ENCODE data around the gene STK38. TPM values are rescaled to one million over a fixed set of nuclear protein-coding genes. Genes with fewer than 3 reads are reported as not detected.

Gene STK38
- total and polyA plus RNA-seq, 2 of the 13 experiments (the other 11 are each of a cell fraction or from before 2014, with no cell fraction given) = 10.3 to 20.7 TPM

DNA sequence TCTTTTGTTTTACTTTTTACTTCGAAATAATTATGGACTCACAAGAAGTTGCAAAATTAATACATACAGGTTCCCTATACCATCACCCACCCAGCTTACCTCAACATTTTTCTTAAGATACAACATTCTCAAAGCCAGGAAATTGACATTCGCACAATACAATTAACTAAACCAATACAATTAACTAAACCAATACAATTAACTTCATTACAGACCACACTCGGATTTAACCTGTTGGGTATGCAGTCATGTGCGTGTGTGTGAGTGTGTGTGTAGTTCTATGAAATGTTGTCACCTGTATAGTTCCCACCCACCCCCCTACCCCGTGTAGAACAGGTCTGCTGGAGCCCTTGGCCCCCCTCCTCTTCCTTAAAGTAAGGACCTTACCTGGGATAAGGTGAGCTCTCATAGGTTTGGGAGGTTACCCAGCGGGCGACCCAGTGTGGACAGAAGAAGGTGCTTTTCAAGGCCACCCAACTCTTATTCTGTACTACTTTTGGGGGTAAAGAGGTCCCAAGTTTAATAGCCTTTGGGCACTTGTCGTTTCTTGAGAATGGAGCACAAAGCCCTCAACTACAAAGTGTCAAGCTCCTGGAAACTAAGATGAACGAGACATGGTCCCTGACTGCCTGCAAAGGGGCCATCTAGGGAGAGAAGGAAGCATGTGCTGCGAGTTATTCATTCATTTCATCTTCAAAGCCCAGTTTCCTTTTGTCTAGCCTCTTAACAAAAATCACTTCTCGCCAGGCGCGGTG, 544 bp upstream of the STK38 start (continued):
- TF ChIP-seq, protein P1, sequence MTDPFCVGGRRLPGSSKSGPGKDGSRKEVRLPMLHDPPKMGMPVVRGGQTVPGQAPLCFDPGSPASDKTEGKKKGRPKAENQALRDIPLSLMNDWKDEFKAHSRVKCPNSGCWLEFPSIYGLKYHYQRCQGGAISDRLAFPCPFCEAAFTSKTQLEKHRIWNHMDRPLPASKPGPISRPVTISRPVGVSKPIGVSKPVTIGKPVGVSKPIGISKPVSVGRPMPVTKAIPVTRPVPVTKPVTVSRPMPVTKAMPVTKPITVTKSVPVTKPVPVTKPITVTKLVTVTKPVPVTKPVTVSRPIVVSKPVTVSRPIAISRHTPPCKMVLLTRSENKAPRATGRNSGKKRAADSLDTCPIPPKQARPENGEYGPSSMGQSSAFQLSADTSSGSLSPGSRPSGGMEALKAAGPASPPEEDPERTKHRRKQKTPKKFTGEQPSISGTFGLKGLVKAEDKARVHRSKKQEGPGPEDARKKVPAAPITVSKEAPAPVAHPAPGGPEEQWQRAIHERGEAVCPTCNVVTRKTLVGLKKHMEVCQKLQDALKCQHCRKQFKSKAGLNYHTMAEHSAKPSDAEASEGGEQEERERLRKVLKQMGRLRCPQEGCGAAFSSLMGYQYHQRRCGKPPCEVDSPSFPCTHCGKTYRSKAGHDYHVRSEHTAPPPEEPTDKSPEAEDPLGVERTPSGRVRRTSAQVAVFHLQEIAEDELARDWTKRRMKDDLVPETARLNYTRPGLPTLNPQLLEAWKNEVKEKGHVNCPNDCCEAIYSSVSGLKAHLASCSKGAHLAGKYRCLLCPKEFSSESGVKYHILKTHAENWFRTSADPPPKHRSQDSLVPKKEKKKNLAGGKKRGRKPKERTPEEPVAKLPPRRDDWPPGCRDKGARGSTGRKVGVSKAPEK (CRISPR knock-in tag; IDR thresholded peaks at IDR 0.05; ENCODE audit: borderline replicate concordance) = no peak
- TF ChIP-seq ZNF879 (CRISPR knock-in tag; IDR thresholded peaks at IDR 0.05) = 0 out of 2 replicates have a peak, but pooled peaks have one; percentile 6
- TF ChIP-seq ZNF720 (CRISPR knock-in tag; IDR thresholded peaks at IDR 0.05) = no peak
- TF ChIP-seq ZNF569 (CRISPR knock-in tag; IDR thresholded peaks at IDR 0.05; ENCODE audit: borderline replicate concordance) = 0 out of 2 replicates have a peak, but pooled peaks have one; percentile 7
- TF ChIP-seq, protein P2, sequence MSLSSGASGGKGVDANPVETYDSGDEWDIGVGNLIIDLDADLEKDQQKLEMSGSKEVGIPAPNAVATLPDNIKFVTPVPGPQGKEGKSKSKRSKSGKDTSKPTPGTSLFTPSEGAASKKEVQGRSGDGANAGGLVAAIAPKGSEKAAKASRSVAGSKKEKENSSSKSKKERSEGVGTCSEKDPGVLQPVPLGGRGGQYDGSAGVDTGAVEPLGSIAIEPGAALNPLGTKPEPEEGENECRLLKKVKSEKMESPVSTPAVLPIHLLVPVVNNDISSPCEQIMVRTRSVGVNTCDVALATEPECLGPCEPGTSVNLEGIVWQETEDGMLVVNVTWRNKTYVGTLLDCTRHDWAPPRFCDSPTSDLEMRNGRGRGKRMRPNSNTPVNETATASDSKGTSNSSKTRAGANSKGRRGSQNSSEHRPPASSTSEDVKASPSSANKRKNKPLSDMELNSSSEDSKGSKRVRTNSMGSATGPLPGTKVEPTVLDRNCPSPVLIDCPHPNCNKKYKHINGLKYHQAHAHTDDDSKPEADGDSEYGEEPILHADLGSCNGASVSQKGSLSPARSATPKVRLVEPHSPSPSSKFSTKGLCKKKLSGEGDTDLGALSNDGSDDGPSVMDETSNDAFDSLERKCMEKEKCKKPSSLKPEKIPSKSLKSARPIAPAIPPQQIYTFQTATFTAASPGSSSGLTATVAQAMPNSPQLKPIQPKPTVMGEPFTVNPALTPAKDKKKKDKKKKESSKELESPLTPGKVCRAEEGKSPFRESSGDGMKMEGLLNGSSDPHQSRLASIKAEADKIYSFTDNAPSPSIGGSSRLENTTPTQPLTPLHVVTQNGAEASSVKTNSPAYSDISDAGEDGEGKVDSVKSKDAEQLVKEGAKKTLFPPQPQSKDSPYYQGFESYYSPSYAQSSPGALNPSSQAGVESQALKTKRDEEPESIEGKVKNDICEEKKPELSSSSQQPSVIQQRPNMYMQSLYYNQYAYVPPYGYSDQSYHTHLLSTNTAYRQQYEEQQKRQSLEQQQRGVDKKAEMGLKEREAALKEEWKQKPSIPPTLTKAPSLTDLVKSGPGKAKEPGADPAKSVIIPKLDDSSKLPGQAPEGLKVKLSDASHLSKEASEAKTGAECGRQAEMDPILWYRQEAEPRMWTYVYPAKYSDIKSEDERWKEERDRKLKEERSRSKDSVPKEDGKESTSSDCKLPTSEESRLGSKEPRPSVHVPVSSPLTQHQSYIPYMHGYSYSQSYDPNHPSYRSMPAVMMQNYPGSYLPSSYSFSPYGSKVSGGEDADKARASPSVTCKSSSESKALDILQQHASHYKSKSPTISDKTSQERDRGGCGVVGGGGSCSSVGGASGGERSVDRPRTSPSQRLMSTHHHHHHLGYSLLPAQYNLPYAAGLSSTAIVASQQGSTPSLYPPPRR (CRISPR knock-in tag; IDR thresholded peaks at IDR 0.05; ENCODE audit: borderline replicate concordance) = no peak
- peak; percentile 62; the same call in 1 of the 2 replicates for TF ChIP-seq SMAD9 (CRISPR knock-in tag; IDR thresholded peaks at IDR 0.05)
- TF ChIP-seq ZNF790 (CRISPR knock-in tag; IDR thresholded peaks at IDR 0.05; ENCODE audit: borderline replicate concordance) = no peak
- no peak for TF ChIP-seq ONECUT2 (CRISPR knock-in tag; IDR thresholded peaks at IDR 0.05)
- 0 out of 2 replicates have a peak, but pooled peaks have one; percentile 20 for TF ChIP-seq SAP130 (CRISPR knock-in tag; IDR thresholded peaks at IDR 0.05; ENCODE audit: low read depth)
- TF ChIP-seq, protein P3, sequence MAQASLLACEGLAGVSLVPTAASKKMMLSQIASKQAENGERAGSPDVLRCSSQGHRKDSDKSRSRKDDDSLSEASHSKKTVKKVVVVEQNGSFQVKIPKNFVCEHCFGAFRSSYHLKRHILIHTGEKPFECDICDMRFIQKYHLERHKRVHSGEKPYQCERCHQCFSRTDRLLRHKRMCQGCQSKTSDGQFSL (CRISPR knock-in tag; IDR thresholded peaks at IDR 0.05) = no peak
- no peak for TF ChIP-seq SOX6 (IDR thresholded peaks at IDR 0.05)
- TF ChIP-seq SOX6 (CRISPR knock-in tag; IDR thresholded peaks at IDR 0.05) = 0 out of 2 replicates have a peak, but pooled peaks have one; percentile 8
- TF ChIP-seq DMAP1 (CRISPR knock-in tag; IDR thresholded peaks at IDR 0.05) = peak; percentile 31; the same call in 1 of the 2 replicates
- 0 out of 2 replicates have a peak, but pooled peaks have one; percentile 0 for TF ChIP-seq ZNF749 (CRISPR knock-in tag; IDR thresholded peaks at IDR 0.05; ENCODE audit: borderline replicate concordance)
- no peak for TF ChIP-seq CBX2 (IDR thresholded peaks at IDR 0.05; ENCODE audit: low read depth, low read length)
- 0 out of 2 replicates have a peak, but pooled peaks have one; percentile 22 for TF ChIP-seq CBX2 (CRISPR knock-in tag; IDR thresholded peaks at IDR 0.05; ENCODE audit: low read depth)
- TF ChIP-seq ZNF737 (CRISPR knock-in tag; IDR thresholded peaks at IDR 0.05; ENCODE audit: borderline replicate concordance) = no peak
- no peak for TF ChIP-seq ZNF616 (CRISPR knock-in tag; IDR thresholded peaks at IDR 0.05; ENCODE audit: low read depth)
- 0 out of 2 replicates have a peak, but pooled peaks have one; percentile 8 for TF ChIP-seq SAFB2 (CRISPR knock-in tag; IDR thresholded peaks at IDR 0.05; ENCODE audit: borderline replicate concordance, low read depth)
- TF ChIP-seq, protein P4, sequence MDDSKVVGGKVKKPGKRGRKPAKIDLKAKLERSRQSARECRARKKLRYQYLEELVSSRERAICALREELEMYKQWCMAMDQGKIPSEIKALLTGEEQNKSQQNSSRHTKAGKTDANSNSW (CRISPR knock-in tag; IDR thresholded peaks at IDR 0.05; ENCODE audit: borderline replicate concordance) = peak; percentile 55; the same call in 1 of the 2 replicates
